Activated CD8-positive, alpha-beta memory T cell treated with anti-CD3 and anti-CD28 coated beads for 36 hours (primary cell): ENCODE data around the gene SMG6. TPM values are rescaled to one million over a fixed set of nuclear protein-coding genes. Genes with fewer than 3 reads are reported as not detected.

Experiments
- CTCF ChIA-PET: fragments of 350-600 bp; sonication (Branson Sonifier 250); formaldehyde crosslinking; loops from one replicate; lab custom pipeline; 2021; ENCODE audit warnings: antibody characterized with exemption; lab: Charles Lee
- POLR2A ChIA-PET: fragments of 350-600 bp; sonication (Branson Sonifier 250); formaldehyde crosslinking; loops from one replicate; lab custom pipeline; 2021; ENCODE audit warnings: antibody characterized with exemption; lab: Charles Lee
- total RNA-seq, 2 experiments: library from RNA; stranded (reverse); gene quantifications; one replicate each; pipeline ENCODE4 v1.2.3, GENCODE V29; 2021

Gene SMG6
- total RNA-seq, 2 experiments from 2014 or later, result 55.0 to 60.8 TPM

DNA sequence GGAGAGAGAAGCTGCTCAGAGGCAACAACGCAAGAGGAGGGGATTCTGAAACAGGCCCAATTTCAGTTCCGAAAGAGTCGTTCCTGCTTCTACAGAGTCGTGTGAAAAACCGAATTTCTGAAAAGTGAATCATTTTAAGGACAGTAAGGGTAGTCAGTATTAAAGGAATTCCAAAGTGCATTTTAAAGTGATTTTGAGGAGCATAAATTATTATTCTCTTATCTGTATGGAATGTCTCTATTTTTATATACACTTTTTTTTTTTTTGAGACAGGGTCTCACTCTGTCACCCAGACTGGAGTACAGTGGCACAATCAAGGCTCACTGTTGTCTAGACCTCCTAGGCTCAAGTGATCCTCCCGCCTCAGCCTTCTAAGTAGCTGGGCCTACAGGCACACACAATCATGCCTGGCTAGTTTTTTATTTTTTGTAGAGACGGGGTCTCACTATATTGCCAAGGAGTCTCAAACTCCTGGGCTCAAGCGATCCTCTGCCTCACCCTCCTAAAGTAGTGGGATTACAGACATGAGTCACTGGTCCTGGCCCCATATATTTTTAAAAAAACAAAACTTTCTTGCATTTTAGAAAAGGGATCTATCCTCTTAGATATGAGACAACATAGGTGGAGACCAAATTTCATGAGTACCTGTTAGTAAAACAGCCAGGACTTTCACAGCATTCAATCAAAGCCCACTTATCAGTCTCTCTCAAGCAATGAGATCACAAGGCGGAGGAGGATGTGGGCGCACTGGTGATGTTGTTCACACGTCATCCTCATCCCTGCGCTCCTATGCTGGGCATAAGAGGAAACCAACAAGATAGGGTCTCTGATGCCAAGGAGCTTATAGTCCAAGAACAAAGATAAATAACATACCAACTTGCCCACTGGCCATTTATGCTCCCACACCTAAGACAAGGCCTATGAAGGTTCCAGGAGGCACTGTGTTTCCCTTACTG, 53.2 kb downstream of the SMG6 start:
- ChIA-PET POLR2A (interaction anchor here (0.5 kb wide), 1 partner anchor 202 kb away, joined by 3 read pairs; no protein-coding TSS in a partner anchor), CTCF (interaction anchor here (1.0 to 1.8 kb wide), 5 partner anchors 10 to 194 kb away, joined by 3 to 4 read pairs (median 3); no protein-coding TSS in a partner anchor)

DNA sequence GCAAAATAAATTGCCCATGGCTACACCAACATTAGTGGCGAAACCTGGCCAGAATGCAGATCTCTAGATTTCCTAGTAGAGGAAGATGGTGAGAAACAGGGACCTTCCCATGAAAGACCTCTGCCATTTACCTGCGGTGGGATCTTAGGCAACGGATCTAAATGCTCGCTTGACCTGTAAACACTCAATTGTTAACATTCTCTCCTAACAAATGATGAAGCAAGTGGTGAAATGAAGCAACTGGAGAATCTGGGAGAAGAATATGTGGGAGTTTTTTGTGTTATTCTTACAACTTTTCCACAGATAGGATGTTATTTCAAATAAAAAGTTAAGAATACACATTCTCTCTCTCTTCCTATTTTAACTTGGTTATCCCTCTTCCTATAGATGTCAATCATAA, 56.6 kb downstream of the SMG6 start:
- ChIA-PET POLR2A (interaction anchor here (2.9 kb wide), 1 partner anchor 191 kb away, joined by 17 read pairs; the partner anchor contains the start of gene HIC1), CTCF (interaction anchor here (1.9 to 4.2 kb wide), 3 partner anchors 182 to 192 kb away, joined by 4 to 65 read pairs (median 36); partner anchors contain the start of gene HIC1)

DNA sequence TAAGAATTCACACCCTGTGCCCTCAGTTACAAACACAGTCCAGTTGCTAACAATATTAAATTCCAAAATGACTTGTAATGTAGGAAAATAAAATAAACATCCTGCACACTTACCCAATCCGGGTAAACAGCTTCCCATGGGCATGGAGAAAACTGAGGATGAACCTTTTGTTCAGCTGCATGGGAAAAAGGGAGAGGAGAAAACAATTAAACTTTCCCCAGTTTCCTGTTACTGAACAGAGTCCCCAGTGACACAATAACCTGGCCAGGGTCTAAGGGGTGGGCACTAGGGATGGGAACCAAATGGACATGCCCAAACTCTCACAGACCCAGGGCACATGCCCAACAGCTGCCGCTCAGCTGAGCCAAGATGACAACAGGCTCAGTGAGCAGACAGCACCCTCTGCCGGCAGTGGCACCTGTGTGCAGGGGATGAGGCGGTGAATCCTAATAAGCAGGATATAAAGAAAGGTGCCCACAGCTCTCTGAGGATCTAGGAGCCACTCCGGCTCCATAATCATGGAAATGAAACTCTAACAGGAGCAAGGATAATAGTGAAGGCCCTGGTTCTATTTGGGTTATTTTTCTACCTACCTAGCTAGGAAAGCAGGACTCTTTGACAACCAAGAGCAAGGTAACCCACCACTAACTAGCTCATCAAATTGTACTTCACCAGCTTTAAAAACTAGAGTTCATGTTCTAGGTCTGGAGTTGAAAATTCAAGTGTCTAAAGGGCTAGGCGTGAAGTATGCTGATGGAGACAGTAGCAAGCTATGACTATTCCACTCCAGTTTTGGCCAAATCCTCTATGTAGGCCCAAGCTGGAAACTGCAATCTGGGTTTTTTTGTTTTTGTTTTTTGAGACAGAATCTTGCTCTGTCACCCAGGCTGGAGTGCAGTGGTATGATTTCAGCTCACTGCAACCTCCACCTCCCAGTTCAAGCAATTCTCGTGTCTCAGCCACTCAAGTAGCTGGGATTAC, 58.8 kb downstream of the SMG6 start:
- CTCF ChIA-PET, result interaction anchor here (0.5 to 4.2 kb wide), 45 partner anchors 9 to 528 kb away, joined by 3 to 65 read pairs (median 4); partner anchors contain the start of genes HIC1, RTN4RL1 and TSR1
- POLR2A ChIA-PET, result interaction anchor here (0.6 to 2.9 kb wide), 4 partner anchors 9 to 189 kb away, joined by 3 to 17 read pairs (median 4); partner anchors contain the start of gene HIC1

DNA sequence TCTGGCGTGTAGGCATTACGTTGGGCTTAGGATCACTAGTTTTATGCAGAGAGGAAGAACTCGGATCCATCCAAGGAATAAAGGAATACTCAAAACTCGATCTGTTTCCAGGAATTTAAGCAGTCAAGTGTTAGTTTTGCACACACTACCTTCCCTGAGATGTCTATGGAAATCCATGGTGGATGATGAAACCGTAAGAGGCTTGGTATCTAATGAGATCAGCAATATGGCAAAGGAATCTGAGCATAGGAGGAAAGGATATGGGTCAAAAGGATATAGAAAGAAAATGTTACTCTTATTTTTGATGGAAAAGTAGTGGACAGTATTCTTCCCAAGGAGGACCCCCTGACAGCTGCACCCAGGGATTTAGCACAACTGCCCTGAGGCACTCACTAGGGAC, 59.6 kb downstream of the SMG6 start:
- POLR2A ChIA-PET, result interaction anchor here (0.6 to 2.9 kb wide), 3 partner anchors 37 to 188 kb away, joined by 3 to 17 read pairs (median 4); partner anchors contain the start of gene HIC1
- CTCF ChIA-PET, result interaction anchor here (1.1 to 4.2 kb wide), 18 partner anchors 8 to 192 kb away, joined by 3 to 65 read pairs (median 6); partner anchors contain the start of genes HIC1 and TSR1

DNA sequence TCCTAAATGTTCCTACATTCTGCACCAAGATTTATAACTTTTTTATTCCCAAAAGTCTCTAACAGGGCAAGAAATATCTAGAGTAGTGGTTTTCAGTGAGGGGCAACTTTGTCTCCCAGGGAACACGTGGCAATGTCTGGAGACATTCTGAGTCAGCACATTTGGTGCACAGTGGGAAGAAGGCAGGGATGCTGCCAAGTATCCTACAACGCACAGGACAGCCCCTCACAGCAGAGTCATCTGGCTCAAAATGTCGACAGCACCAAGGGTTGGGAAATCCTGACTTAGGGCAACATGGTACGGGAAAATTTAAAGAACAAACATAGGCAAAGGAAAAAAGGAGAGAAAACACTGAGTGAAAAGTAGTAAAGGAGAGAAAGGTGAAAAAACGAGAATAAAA, 61.8 kb downstream of the SMG6 start:
- CTCF ChIA-PET, result no interaction called here
- POLR2A ChIA-PET, result no interaction called here

DNA sequence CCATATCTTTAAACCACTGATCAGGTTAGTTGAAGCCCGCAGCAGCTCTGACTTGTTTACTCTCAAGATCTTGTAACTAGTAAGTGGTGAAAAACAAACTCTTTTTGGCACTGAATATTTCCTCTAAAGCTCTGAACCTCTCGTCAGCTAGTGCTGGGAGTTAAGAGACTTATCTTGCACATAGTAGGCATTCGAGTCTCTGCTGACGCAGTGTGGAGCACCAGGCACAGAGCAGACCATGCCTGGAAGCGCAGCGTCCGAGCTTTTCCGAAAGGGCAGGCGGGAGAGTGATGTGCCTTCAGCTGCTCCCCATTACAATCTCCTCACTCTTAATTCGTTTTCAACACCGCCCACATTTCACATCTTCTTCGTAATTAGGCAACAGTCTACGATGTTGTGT, 63.0 kb downstream of the SMG6 start:
- ChIA-PET POLR2A (interaction anchor here (0.7 to 1.3 kb wide), 3 partner anchors 151 to 408 kb away, joined by 3 read pairs; no protein-coding TSS in a partner anchor), CTCF (interaction anchor here (0.6 to 1.5 kb wide), 6 partner anchors 18 to 186 kb away, joined by 3 to 11 read pairs (median 5); no protein-coding TSS in a partner anchor)

DNA sequence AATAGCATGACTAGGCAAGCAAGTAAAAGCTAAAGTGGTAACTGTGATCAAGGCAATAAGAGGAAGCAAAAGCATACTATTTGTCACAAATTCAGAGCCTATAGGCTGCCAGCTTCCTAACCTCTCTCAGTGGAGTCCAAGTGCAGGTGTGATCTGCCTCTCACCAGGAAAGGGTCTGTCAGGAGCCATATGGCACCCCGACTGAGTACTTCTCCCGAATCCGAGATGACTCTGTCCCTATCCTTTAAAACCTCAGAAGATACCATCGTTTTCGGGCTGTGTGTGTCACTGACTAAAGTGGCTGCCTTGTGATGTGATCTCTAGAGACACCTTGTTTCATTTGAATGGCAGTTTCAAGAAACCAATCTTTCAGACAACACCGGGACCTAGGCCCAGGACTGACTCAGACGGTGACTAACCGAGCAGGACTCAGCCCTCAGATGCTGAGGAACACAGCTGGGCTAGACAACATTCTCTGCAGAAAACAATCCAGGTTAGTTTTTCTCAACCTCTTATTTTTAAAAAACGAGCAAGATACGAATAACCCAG, 63.6 kb downstream of the SMG6 start:
- ChIA-PET CTCF (interaction anchor here (0.5 to 1.5 kb wide), 7 partner anchors 18 to 186 kb away, joined by 3 to 11 read pairs (median 5); no protein-coding TSS in a partner anchor), POLR2A (interaction anchor here (0.7 to 1.3 kb wide), 3 partner anchors 150 to 407 kb away, joined by 3 read pairs; no protein-coding TSS in a partner anchor)

DNA sequence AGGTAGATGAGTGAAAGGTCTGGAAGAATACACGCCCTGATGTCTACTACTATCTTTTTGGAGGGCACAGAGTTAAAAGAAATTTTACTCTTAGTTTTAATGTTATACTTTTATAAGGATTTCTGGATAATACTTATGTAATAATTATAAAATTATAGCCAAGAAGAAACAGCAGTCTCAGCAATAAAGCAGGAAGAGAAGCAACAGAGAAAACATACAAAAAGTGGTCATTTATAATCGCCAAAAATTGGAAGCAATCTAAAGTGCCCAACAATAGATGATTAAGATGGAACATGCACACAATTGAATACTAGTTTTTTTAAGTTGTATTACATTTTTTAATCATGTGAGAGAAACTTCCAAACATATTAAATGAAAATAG, 64.4 kb downstream of the SMG6 start:
- ChIA-PET CTCF (interaction anchor here (0.5 to 1.5 kb wide), 5 partner anchors 19 to 185 kb away, joined by 4 to 11 read pairs (median 5); no protein-coding TSS in a partner anchor), POLR2A (interaction anchor here (1.3 kb wide), 1 partner anchor 150 kb away, joined by 3 read pairs; no protein-coding TSS in a partner anchor)

DNA sequence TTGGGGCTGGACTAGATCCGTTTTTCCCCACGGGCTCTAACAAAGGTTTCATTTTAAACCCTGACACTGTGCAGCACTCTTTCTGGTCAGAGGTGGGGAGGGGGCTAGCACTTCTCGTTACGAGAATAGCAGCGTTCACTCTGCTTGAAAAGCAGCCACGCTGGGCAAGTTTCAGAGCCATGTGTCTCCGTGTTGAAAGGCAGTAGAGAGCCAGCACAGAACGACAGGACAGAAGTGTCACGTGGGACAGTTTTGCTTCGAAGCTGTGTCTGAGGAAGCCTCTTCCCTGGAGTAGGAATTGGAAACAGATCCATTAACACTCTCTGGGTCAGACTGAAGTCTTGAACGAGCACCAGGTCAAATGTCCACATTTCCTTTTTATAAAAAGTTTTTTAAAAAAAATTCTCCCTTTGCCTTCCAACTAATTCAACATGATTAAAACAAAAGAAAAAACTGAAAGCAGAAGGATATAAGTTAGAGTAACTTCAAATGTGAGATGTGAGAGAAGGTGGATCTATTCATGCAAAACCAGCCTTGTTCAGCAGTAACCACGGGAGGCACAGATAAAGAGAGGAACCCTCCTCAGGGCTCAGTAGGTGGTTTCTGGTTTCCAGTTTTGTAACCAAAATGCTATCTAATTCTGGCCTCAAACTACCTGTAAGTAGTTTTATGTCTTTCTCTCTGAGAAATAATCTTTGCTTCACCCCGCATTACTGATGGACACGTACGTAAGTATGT, 65.0 kb downstream of the SMG6 start:
- POLR2A ChIA-PET, result no interaction called here
- CTCF ChIA-PET, result interaction anchor here (1.0 kb wide), 1 partner anchor 43 kb away, joined by 3 read pairs; no protein-coding TSS in a partner anchor

DNA sequence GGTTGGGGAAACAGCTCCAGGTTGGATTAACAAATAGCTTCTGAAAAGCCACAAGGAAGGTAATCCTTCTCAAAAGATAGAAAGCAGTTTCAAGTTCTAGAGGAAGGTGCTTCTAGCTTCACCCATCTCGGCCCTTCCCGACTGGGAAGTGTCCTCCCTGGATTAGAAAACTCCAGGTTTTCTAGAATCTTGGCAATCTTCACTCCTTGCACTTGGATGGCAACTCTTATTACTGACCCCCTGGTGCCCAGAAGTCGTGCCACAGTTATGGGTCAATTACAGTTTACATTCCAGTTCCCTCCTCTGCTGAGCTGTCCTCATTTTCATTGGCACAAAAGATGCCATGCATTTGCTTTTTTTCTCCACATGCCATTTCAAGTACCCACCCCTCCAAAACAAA, 65.6 kb downstream of the SMG6 start:
- ChIA-PET CTCF (interaction anchor here (1.0 to 1.3 kb wide), 2 partner anchors 42 to 200 kb away, joined by 3 to 4 read pairs; no protein-coding TSS in a partner anchor), POLR2A (no interaction called here)

DNA sequence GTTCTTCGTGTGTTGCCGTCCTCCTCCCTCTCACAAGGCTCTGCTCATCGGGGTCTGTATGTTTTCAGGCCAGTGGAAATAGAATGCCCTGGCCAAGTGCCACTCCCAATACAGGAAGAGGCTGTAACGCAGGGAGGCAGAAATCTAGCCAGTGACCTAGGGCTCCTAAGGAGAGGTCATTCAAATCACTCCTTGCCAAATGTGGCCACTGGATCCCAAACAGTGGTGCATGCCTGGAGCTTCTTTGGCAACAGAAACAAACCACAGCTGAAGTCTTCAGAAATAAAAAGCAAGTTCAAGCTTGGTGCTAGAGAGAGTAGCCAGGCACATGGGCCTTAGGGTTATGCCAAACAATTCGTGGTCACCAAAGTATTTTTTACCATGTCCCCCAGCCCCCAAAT, 66.1 kb downstream of the SMG6 start:
- ChIA-PET POLR2A (no interaction called here), CTCF (interaction anchor here (1.0 to 1.3 kb wide), 2 partner anchors 42 to 199 kb away, joined by 3 to 4 read pairs; no protein-coding TSS in a partner anchor)

DNA sequence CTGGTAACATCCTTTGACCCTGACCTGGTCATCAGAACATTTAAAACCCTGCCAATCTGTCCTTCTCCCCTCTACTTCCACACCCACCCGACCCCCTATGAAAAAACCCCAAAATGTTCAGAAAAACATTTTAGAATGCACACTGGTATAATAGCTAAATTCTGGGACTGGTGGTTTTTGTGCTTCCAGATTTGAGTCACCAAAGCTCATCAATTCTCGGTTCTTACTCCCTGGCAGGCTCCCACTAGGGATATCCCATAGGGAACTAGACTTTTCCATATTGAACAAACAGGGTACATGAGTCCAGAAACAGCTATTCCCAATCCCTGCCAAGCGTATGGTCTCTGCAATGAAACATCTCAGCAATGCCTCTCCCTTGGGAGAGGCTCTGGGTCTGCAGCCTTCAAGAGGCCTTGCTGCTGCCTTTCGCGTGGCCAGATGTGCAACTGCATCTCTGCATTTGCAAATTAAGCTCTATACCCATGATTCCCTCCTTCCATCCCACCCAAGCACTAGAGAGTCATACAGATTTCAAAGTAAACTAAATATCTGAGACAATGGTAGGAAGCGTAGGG, 67.7 kb downstream of the SMG6 start:
- ChIA-PET CTCF (interaction anchor here (0.8 to 1.2 kb wide), 2 partner anchors 9 to 177 kb away, joined by 3 to 6 read pairs; no protein-coding TSS in a partner anchor), POLR2A (no interaction called here)

DNA sequence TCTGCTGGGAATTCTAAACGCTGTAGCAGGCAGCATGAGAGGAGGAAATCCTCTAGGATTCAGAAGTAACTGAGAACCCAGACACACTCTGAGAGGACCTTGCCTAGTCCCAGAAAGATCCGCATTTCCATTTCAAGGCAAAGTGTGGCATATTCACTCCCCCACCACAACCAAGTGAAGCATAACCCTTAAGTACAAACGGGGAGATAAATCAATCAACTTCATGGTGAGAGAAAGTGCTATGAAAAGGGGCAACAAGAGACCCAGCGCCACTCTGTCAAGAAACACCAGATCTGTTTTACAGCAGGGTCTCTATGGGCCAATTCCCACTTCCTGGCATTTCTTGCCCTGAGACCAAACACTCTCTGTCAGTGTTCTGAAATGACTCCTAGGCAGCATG, 68.3 kb downstream of the SMG6 start:
- CTCF ChIA-PET, result interaction anchor here (0.8 to 1.2 kb wide), 2 partner anchors 9 to 177 kb away, joined by 3 to 6 read pairs; no protein-coding TSS in a partner anchor
- POLR2A ChIA-PET, result no interaction called here

DNA sequence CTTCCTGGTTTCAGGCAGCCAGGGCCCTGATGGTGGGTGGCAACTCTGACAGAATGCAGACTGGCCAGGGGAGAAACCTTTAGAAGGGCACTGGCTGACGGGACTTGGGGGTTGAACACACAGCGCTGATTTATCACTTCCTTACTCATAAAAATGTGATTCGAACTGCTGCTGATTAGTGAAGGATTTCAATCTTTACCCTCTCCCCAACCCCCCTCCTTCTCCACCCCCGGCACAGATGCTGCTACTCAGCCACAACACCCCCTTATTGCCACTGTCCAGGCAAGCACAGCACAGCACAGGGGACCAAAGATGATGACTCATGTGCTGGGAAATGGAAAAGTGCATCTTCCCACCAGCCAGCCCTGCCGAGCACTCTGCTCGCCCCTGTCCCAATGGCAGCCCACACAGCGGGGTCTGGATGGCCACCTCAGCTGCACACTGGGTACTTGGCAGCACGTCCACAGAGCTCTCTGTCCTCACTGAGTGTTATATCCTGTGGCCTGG, 70.1 kb downstream of the SMG6 start:
- CTCF ChIA-PET, result no interaction called here

DNA sequence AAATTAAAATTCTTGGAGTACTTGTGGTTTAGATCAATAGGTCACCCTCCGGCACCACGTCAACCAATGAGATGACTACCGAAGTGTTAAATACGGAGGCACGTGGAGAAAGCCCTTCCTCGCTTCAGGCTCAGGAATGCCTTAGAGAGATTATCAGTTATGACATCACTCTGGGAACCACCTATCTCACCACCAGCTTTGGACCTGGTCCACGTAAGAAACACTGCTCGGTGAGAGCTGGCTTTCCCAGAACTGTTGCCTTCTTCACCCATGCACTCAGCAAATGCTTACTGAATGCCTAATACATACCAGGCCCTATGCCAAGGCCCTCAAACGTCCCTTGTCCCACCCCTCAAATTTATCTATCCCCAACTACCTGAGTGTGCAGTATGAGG, 71.3 kb downstream of the SMG6 start:
- ChIA-PET CTCF (interaction anchor here (2.1 kb wide), 1 partner anchor 12 kb away, joined by 6 read pairs; no protein-coding TSS in a partner anchor), POLR2A (no interaction called here)

More for the DNA sequence above, 70.1 kb downstream of the SMG6 start:
- POLR2A ChIA-PET, result no interaction called here

DNA sequence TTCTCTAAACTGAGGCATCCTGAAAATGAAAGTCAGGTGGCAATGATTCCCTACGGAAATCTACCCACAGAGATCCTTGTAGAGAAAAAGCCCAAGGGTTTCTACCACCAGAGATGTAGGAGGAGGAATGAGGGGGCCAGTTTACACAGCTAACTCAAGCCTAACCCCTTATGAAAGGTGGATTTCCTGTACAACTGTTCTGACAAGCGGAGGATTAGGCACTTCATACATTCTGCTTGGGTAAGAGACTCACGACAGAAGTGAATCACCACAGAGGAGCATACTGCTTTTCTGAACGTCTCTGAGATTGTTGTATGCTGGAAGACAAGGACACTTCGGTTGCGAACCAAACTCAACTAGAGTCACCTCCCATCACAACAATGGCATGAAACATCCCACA, 72.7 kb downstream of the SMG6 start:
- CTCF ChIA-PET, result interaction anchor here (2.1 kb wide), 1 partner anchor 14 kb away, joined by 6 read pairs; no protein-coding TSS in a partner anchor
- POLR2A ChIA-PET, result no interaction called here
